Measurements from ENCODE around the gene DPM2. TPM values are rescaled to one million over a fixed set of nuclear protein-coding genes. Genes with fewer than 3 reads are reported as not detected.
A peak's percentile ranks its signal among the peaks of the same experiment; 100 is the strongest.

DPM2 gene
- total RNA-seq, 4 donors from 2014 or later, result 6.7 to 33.1 (median 15.9) TPM

- intact Hi-C loops (cut with DNase I; ENCODE audit: low total_unique reads), result no loop called here
- H3K4me1 ChIP-seq, result peaks cover 54 to 69% of the 10 kb centered on the region in 2 donors
- H3K27me3 ChIP-seq, result no peaks in the 10 kb centered on the region
- no peak for TF ChIP-seq CTCF (IDR thresholded peaks at IDR 0.05)
- TF ChIP-seq POLR2A (IDR thresholded peaks at IDR 0.05), result no peak
- no peak for DNase-seq
- no peaks in the 10 kb centered on the region for H3K36me3 ChIP-seq
- H3K4me3 ChIP-seq, result no peak overlapping the region
- peak overlapping the region; percentile 90 to 91 for H3K27ac ChIP-seq
- no peaks in the 10 kb centered on the region for H3K9me3 ChIP-seq
These were observed 28.3 kb upstream of the DPM2 start for GRCh38 chr9:127965953-127966352.

- no peaks in the 10 kb centered on the region for H3K27me3 ChIP-seq
- H3K4me3 ChIP-seq, result peak overlapping the region in 1 of 2 donors; percentile 3
- intact Hi-C loops (cut with DNase I; ENCODE audit: low total_unique reads), result no loop called here
- no peaks in the 10 kb centered on the region for H3K36me3 ChIP-seq
- DNase-seq, result peak; percentile 69 to 74
- TF ChIP-seq CTCF (IDR thresholded peaks at IDR 0.05) (no peak), POLR2A (IDR thresholded peaks at IDR 0.05) (no peak)
- H3K4me1 ChIP-seq, result peaks cover 54 to 74% of the 10 kb centered on the region in 2 donors
- H3K27ac ChIP-seq, result peak overlapping the region; percentile 90 to 91
- H3K9me3 ChIP-seq, result no peaks in the 10 kb centered on the region
These were observed 25.9 kb upstream of the DPM2 start for GRCh38 chr9:127963359-127964064.

- H3K4me1 ChIP-seq, result peaks cover 49 to 69% of the 10 kb centered on the region in 2 donors
- DNase-seq, result no peak
- no peaks in the 10 kb centered on the region for H3K27me3 ChIP-seq
- no peaks in the 10 kb centered on the region for H3K36me3 ChIP-seq
- peak overlapping the region; percentile 90 to 91 for H3K27ac ChIP-seq
- TF ChIP-seq CTCF (IDR thresholded peaks at IDR 0.05) (peak in 1 of 4 experiments; percentile 4), POLR2A (IDR thresholded peaks at IDR 0.05) (no peak)
- H3K9me3 ChIP-seq, result no peaks in the 10 kb centered on the region
- intact Hi-C loops (cut with DNase I; ENCODE audit: low total_unique reads), result no loop called here
- no peak overlapping the region for H3K4me3 ChIP-seq
These were observed 25.3 kb upstream of the DPM2 start for GRCh38 chr9:127963041-127963358.

- Histone ChIP-seq H3K4me1 (peaks cover 45 to 63% of the 10 kb centered on the region in 2 donors), H3K4me3 (no peak overlapping the region), H3K9me3 (no peaks in the 10 kb centered on the region), H3K27me3 (no peaks in the 10 kb centered on the region), H3K27ac (peak overlapping the region; percentile 90 to 91), H3K36me3 (no peaks in the 10 kb centered on the region)
- intact Hi-C loops (cut with DNase I; ENCODE audit: low total_unique reads), result no loop called here
- peak in 1 of 2 donors; percentile 19 for DNase-seq
- TF ChIP-seq POLR2A (IDR thresholded peaks at IDR 0.05) (no peak), CTCF (IDR thresholded peaks at IDR 0.05) (no peak)
These were observed 24.6 kb upstream of the DPM2 start for GRCh38 chr9:127962278-127962677.

GRCh38 chr9:127961613-127962155, 24.0 kb upstream of the DPM2 start:
- TF ChIP-seq POLR2A (IDR thresholded peaks at IDR 0.05) (no peak), CTCF (IDR thresholded peaks at IDR 0.05) (no peak)
- Histone ChIP-seq H3K4me3 (no peak overlapping the region), H3K9me3 (no peaks in the 10 kb centered on the region), H3K27me3 (no peaks in the 10 kb centered on the region), H3K36me3 (no peaks in the 10 kb centered on the region), H3K4me1 (peaks cover 39 to 57% of the 10 kb centered on the region in 2 donors), H3K27ac (peak overlapping the region; percentile 90 to 91)
- intact Hi-C loops (cut with DNase I; ENCODE audit: low total_unique reads), result no loop called here
- DNase-seq, result peak in 1 of 2 donors; percentile 14

Measured in uterus (tissue), 4 donors.